HG03442 (cell line): ENCODE data around the gene VSIR.

ENCODE experiments used
- ATAC-seq: cut with Tn5 transposase; IDR thresholded peaks from one replicate; pipeline ENCODE4 v1.9.1; 2021; ENCODE audit warnings: mild to moderate bottlenecking, moderate library complexity; ENCODE audit not compliant: unreplicated experiment

The VSIR gene

DNA sequence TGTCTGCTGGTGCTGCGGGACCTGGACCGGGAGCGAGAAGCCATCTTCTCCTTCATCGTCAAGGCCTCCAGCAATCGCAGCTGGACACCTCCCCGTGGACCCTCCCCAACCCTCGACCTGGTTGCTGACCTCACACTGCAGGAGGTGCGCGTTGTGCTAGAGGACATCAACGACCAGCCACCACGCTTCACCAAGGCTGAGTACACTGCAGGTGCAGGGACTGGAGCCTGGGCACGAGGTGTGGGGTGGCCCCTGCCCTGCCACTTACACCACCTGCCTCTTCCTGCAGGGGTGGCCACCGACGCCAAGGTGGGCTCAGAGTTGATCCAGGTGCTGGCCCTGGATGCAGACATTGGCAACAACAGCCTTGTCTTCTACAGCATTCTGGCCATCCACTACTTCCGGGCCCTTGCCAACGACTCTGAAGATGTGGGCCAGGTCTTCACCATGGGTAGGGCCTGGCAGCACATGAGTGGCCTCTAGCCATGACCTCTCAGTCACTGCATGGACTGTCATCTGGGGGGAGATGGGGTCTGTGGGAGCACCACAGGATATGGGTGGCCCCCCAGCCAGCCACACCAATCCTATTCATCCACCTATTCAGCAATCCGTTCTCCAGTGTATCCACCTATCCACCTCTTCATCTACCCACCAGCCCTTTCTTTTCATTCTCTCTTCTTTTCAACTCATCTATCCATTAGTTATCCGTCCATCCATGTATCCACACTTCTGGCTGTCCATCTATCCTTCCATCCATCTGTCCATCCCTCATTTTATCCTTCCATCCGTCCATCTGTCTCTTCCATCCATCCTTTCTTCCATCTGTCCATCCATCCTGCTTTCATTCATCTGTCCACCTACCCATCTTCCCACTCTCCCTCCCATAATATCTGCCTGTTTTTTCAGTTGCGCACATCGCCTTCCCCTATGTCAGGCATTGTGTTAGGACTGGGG lies 34.5 kb upstream of the VSIR start:
- ATAC-seq = no peak

DNA sequence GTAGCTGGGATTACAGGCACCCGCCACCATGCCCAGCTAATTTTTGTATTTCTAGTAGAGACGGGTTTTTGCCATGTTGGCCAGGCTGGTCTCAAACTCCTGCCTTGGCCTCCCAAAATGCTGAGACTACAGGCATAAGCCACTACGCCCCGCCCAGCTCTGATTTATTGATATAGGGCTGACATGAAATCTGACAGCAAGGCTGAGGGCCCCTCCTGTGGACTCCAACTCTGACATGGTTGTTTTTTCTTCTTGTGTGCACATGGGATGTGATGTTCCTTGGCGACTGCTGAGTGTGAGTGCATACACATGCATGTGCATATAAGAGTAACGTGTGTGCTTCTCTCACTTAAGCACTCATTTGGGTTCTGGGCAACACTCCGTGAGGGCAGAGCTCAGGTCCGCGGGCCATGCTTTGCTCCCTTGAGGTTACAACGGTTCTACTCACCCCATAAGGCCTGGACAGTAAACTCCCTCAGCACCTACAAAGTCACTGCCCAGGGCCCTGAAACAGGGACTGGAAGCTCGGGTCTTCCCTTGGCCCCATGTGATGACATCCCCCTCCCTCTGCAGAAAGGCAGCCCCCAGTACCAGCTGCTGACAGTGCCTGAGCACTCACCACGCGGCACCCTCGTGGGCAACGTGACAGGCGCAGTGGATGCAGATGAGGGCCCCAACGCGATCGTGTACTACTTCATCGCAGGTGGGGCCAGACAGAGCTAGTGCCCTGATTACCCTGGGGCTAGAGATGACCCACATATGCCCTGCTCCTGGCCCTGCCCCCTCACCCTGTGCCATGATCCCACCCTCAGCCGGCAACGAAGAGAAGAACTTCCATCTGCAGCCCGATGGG lies 33.6 kb upstream of the VSIR start:
- no peak for ATAC-seq

DNA sequence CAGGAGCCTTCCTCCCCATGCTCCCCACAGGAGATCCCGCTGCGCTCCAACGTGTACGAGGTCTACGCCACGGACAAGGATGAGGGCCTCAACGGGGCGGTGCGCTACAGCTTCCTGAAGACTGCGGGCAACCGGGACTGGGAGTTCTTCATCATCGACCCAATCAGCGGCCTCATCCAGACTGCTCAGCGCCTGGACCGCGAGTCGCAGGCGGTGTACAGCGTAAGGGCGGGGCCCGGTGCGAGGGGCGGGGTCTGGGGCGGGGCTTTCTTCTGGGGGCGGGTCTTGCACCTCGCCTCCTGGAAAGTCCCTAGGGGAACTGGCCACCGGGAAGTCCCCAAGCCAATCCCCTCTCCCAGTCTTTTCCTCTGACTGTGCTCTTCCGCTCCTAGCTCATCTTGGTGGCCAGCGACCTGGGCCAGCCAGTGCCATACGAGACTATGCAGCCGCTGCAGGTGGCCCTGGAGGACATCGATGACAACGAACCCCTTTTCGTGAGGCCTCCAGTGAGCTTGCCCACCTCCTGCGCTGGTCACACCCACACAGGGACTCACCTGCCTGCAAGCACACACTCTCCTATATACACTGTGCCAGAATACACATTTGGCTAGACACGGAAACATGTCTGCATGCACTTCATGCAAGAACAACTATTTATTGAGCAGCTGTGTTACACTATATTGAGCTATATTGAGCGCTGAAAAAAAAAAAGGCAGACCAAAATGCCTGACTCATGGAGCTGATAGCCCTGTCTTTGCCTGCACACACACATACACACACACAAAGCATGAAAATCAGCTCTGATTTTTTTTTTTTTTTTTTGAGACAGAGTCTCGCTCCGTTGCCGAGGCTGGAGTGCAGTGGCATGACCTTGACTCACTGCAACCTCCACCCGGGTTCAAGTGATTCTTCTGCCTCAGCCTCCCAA lies 32.7 kb upstream of the VSIR start:
- ATAC-seq = no peak

DNA sequence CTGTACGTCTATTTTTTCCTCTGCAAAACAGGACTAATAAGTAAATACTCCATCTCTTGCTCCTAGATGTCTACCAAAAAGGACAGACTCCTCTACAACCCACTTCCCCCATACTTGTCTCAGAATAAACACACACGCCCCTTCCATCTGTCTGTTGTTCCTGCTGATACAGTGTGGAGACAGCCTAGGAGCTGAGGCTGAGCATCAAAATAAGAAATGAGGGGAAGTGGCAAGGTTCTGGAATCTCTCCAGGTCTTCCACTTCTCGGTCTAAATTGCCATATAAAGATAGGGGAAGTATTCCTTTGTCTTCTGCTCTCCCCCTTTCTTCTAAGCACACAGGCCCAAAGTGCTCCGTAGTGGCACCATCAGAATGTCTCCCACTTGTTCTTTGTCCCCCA lies 30.8 kb upstream of the VSIR start:
- no peak for ATAC-seq

DNA sequence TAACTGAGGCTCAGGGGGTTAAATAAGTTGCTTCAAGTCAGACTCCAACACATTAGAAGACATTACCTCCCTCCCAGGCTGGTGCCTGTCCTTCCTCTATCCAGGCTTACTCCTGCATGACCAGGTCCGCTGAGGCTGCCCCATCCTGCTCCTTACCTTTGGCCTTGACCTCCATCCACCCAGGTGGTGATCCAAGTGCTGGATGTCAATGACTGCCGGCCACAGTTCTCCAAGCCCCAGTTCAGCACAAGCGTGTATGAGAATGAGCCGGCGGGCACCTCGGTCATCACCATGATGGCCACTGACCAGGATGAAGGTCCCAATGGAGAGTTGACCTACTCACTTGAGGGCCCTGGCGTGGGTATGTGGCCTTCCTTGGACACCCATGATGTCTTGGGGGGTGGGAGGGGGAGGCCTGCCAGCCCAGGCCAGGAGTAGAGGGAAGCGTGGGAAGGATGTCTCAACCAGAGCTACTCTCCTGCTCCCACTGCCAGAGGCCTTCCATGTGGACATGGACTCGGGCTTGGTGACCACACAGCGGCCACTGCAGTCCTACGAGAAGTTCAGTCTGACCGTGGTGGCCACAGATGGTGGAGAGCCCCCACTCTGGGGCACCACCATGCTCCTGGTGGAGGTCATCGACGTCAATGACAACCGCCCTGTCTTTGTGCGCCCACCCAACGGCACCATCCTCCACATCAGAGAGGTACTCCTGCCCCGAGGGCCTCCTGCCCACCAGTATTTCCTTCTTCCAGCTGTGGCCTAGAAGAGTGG lies 29.6 kb upstream of the VSIR start:
- no peak for ATAC-seq

DNA sequence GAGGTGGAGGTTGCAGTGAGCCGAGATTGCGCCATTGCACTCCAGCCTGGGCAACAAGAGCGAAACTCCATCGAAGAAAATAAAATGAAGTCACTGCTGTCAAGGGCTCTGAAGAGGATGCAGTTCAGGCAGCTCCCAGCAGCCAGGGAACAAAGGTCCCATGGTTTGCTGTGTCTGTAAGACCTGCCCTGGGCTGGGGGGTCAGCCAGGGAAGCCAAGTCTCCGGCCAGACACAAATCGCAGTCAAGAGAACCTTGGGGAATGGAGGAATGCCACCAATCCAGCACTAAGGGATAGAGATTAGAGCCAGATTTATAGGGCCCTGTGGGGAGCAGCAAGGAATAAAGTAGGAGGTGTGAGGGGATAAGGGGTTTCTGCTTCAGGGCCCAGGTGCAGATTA lies 28.9 kb upstream of the VSIR start:
- ATAC-seq = no peak

DNA sequence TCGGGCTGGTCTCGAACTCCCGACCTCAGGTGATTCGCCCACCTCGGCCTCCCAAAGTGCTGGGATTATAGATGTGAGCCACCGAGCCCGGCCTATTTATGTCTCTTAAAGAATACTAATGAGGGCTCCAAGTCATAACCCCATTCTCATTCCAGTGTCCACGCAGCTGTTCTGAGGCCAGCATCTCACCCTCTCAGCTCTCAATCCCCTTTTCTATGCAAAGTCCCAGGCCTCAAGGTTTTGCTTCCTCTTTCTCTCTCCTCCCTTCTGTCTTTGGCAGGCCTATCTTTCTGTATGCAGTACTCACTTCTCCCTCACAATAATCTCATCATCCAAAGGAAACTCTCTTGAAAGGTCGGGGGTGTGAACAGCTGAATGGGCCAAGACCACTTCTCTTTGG lies 28.0 kb upstream of the VSIR start:
- ATAC-seq = peak; percentile 72

DNA sequence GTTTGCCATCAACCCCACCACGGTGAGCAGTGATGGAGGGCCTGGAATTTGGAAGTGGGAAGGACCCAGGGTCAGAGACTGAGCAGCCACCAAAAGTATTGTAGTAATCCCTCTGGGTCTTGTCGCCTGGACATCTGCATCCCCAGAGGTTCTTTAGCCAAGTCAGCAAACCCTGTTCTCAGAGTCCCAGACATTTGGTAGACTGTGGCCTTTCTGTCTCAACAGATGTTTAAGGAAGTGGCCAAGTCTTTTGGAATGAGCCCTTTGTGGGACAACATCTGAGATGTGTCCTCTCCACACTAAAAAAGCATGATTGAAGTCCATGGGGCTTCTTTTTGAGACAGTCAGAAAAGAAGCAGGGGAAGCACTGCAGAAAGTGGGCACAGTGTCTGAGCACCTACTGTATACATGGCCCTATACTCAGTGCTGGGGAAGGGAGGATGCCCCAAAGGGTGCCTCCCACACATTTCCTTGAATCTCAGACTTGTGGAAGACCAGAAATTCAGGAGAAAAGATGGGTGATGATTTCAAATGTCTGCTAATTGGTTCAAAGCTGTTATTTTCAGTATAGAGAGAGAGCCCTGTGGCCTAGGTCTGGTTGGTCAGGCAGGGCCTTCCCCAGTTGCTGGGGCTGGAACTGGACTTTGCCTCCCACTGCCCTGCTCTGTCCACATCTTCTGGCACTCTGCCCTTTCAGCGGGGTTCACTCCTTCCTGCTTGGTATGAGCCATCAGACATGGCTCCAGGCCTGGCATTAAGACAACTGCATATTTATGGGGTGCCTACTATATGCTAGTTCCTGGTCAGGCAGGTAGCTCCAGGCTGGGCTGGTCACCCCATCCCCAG lies 26.5 kb upstream of the VSIR start:
- no peak for ATAC-seq

DNA sequence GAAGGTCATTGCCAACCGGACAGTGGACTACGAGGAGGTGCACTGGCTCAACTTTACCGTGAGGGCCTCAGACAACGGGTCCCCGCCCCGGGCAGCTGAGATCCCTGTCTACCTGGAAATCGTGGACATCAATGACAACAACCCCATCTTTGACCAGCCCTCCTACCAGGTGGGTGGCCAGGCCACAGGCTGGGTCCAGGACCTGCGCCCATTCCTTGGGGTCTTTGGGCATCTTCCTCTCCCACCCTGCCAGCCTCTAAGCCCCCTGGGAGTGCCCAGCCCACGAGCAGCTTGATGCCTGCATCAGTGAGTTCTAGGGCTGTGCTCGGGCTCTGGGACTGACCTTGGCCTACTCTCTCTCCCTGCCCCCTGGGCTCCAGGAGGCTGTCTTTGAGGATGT lies 25.8 kb upstream of the VSIR start:
- no peak for ATAC-seq

DNA sequence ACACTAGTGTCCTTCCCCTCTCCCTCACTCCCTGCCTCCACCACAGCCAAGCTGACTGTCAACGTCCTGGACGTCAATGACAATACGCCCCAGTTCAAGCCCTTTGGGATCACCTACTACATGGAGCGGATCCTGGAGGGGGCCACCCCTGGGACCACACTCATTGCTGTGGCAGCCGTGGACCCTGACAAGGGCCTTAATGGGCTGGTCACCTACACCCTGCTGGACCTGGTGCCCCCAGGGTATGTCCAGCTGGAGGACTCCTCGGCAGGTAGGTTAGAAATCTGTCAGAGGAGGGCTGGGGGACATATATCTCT lies 24.9 kb upstream of the VSIR start:
- ATAC-seq = no peak

DNA sequence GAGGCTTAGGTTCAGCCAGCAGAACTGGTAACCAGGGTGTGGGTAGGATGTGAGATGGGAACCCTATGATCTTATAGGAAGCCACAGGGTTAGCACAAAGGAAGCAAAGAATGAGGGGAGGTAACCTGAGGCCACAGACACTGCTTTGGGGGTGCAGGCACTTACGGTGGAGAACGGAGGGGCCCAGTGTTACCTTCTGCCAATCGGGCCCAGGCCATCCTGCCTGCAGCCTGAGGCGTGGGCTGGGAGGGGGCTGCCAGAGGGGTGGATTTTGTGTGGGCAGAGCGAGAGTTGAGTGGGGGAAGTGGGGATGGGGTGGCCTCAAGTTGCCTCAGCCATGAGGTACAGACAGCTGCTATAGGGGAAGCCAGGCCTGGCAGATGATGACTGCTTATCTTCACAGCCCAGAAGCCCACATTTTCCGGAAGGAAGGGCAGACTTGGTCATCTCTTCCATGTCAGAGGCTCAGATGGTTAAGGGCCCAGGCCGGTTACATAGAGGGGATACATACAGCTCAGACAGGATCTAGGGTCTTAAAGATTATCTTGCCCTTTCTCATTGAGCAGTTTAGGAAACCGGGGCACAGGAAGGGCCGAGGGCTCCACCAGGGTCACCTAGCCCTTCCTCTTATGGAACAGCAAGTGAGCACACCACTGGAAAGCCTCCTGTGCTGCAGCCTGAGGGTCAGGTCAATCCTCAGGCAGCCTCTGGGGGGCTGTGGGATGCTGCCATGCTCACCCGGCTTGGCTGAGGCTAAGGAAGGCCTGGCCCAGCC lies 24.4 kb upstream of the VSIR start:
- no peak for ATAC-seq

DNA sequence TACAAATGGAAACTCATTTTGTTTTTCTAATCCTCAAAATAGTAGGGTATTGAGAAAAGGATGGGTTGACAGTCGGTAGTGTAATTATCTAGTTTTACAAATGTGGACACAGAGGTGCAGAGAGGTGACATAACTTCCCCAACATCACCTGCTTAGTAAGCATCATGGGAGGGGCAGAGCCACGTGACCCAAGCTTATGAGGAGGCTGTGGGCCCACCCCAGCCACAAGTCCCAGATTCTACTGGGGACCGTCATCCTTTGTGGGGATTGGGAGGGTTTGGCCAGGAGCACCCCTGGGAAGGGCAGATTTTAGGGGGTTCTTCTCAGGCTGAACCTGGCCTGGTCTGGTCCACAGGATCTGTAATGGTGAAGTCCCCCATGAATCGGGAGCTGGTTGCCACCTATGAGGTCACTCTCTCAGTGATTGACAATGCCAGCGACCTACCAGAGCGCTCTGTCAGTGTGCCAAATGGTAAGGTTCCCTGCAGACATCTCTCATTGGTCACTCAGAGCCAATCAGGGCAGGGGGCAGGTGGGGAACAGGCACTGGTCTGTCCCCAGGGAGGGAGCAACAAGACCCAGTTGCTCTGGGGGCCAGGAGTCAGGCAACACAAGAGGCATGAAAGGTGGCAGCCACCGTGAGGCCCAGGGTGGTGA lies 23.6 kb upstream of the VSIR start:
- ATAC-seq = no peak

DNA sequence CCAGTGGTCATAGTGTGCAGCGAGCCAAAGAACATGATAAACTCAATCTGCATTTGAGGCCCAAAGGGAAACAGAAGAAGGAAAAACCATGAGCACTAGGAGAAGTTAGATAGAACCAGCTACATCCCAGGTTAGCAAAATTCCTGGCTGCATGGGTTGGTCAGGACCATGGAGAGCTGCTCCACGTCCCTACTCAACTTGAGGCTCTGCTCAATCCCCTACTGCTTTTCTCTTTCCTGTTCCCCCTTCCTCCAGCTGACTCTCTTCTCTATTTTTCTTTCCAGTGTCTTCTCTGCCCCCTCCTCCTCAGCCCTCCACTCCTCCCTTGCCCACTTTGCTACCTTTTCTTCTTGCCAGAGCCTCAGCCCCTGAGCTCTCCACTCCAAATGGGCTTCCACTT lies 21.9 kb upstream of the VSIR start:
- ATAC-seq = no peak

DNA sequence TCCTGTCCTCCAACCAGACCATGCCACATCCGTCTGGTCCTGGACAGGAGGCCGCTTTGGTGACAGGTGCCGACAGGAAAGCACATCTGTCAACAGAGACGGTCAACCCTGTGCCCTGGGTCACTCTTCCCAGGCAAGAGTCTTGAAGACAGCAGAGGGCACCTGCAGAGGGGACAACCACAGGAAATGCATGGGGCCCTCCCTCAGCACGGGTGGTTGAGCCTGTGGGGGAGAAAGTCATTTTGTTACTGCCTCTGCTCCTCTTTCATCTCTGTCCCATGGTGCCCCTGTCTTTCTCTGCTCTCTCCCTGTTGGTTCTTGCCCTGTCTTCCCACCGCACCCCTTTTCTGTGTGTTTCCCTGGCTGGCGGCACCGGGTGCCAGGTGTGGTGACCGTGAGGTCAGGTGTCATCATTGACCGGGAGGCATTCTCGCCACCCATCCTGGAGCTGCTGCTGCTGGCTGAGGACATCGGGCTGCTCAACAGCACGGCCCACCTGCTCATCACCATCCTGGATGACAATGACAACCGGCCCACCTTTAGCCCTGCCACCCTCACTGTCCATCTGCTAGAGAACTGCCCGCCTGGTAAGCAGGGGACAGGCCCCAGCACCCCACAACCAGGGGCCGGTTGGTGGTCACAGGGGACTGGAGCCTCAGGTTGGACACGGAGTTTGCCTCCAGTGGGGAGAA lies 17.6 kb upstream of the VSIR start:
- ATAC-seq = no peak

DNA sequence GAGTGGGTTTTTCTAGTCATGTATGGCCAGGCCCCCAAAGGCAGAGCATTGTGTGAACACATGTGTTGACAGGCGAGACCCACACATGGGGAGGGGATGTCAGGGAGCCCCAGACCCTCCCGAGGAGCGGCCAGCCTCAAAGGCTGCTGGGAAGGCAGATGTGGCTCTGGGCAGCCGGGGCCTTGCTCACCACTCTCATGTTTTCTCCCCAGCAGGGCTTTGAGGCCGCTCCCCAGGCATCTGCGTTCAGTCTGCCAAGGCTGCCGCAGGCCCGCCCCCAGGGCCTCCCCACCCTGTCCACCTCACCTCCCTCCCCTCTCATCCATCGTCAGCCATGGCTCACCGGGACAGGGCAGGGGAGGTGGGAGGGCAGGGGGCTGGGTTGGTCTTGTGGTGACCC lies 16.6 kb upstream of the VSIR start:
- no peak for ATAC-seq

DNA sequence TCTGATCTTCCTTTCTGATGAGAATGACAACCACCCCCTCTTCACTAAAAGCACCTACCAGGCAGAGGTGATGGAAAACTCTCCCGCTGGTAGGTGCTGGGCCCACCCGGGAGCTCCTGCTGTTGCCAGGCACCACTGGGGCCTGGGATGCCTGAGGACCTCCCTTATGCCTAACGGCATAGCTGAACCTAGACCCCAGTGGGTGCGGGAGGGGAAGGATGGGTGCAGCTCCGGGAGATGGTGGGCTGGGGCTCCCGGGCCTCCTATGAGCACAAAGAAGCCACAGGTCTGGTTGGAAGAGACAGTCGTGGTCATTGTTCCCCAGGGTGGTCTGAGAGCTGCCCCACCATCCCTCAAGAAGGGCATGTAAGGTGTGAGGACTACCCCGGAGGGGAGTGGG lies 15.6 kb upstream of the VSIR start:
- ATAC-seq = no peak

DNA sequence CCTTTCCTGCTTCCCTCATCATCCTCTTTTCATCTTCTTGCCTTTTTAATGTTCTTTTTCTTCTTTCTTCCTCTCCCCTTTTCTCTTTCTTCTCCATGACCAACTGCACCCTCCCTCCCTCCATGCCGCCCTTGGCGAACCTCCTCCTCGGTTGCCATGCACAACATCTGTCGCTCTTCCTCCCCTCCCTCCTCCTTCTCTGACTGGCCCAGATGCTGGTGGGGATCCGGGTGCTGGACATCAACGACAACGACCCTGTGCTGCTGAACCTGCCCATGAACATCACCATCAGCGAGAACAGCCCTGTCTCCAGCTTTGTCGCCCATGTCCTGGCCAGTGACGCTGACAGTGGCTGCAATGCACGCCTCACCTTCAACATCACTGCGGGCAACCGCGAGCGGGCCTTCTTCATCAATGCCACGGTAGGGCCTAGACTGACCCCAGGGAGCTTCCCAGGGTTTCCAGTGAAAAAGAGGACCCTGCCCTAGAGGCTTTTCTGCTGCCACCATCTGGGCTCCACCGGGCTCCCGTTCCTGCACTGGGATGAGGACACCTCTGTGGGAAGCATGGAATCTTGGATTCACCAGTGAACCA lies 11.5 kb upstream of the VSIR start:
- ATAC-seq = no peak
